Measurements from ENCODE around the gene CAMK1G. TPM values are rescaled to one million over a fixed set of nuclear protein-coding genes. Genes with fewer than 3 reads are reported as not detected.

CAMK1G gene
- total and polyA plus RNA-seq, 10 of the 15 experiments (the other 5 are each of a cell fraction or from before 2014, with no cell fraction given), result 0.18 to 0.20 TPM; not detected in 8

- no peak for TF ChIP-seq SKIL (IDR thresholded peaks at IDR 0.05; ENCODE audit: low read depth, poor library complexity, severe bottlenecking)
- no peak for TF ChIP-seq STAT3 (IDR thresholded peaks at IDR 0.05; ENCODE audit: low read depth, low read length)
- TF ChIP-seq RCOR1 (conservative IDR thresholded peaks at IDR 0.05; ENCODE audit: low read depth, low read length), result no peak
- TF ChIP-seq ZBTB33 (IDR thresholded peaks at IDR 0.05), result no peak
These were observed 36.4 kb downstream of the CAMK1G start (continued) for GRCh38 chr1:209619696-209620486.

- BruUV-seq (replicated peaks), result no TSS peak
- H3K9me3 ChIP-seq (replicated peaks; ENCODE audit: control insufficient read depth, insufficient read depth, low read length), result no peaks in the 10 kb centered on the region
- H3K4me2 ChIP-seq (ENCODE audit: control insufficient read depth, insufficient read depth), result no peak overlapping the region
- in situ Hi-C loops (cut with MboI), result loop anchor here (10.0 kb wide), 1 partner anchor 46 kb away; no protein-coding TSS in a partner anchor
- H3K9ac ChIP-seq (ENCODE audit: control insufficient read depth, insufficient read depth, low read length), result no peak overlapping the region
- ChIA-PET SMC1A (ENCODE audit: uncharacterized antibody, unreplicated experiment) (interaction anchor here (0.6 to 1.5 kb wide), 3 partner anchors 15 to 21 kb away, joined by 3 to 7 read pairs (median 4); no protein-coding TSS in a partner anchor), CTCF (interaction anchor here (1.3 to 2.8 kb wide), 5 partner anchors 11 to 70 kb away, joined by 4 to 10 read pairs (median 10); no protein-coding TSS in a partner anchor), RAD21 (ENCODE audit: unreplicated experiment) (no interaction called here), POLR2A (no interaction called here)
- ATAC-seq (no peak), DNase-seq (ENCODE audit: low read depth, low spot score) (no peak), FAIRE-seq (no peak)
- no peak overlapping the region for H2AFZ ChIP-seq (ENCODE audit: control insufficient read depth, low read depth, low read length)
- WGBS (ENCODE audit: insufficient coverage, insufficient replicate concordance, low lambda C conversion rate, missing lambda C conversion rate), result 61% methylated on average over 3 of the region's 3 CpGs
- H3K27ac ChIP-seq (ENCODE audit: control insufficient read depth, insufficient read depth), result no peak overlapping the region
- H3K4me1 ChIP-seq (ENCODE audit: control insufficient read depth, insufficient read depth, low read length), result no peaks in the 10 kb centered on the region
- H3K79me2 ChIP-seq (ENCODE audit: control insufficient read depth, insufficient read depth, low read length), result no peaks in the 10 kb centered on the region
- no peaks in the 10 kb centered on the region for H4K20me1 ChIP-seq (ENCODE audit: control insufficient read depth, insufficient read depth)
- no peak overlapping the region for H3K4me3 ChIP-seq
- intact Hi-C loops (cut with micrococcal nuclease; ENCODE audit: unreplicated experiment), result no loop called here
- H3K27me3 ChIP-seq (replicated peaks in 1 of 2; ENCODE audit: control insufficient read depth in 2 of 2, insufficient read depth in 2 of 2, low read length in 1 of 2), result no peaks in the 10 kb centered on the region; a peak in 1 of 4 replicates
- H3K36me3 ChIP-seq (ENCODE audit: control insufficient read depth in 2 of 2, insufficient read depth in 2 of 2, low read length in 1 of 2), result no peaks in the 10 kb centered on the region
- TF ChIP-seq SRF (IDR thresholded peaks at IDR 0.05; ENCODE audit: low read depth in 2 of 2, low read length in 2 of 2) (no peak), CREB1 (IDR thresholded peaks at IDR 0.05; ENCODE audit: low read depth) (no peak), YBX1 (IDR thresholded peaks at IDR 0.05) (no peak), CEBPZ (IDR thresholded peaks at IDR 0.05; ENCODE audit: low read depth, low read length) (no peak), KLF5 (IDR thresholded peaks at IDR 0.05; ENCODE audit: partially characterized antibody) (no peak), NKRF (conservative IDR thresholded peaks at IDR 0.05) (no peak), DPF2 (IDR thresholded peaks at IDR 0.05) (no peak), ESRRA (IDR thresholded peaks at IDR 0.05; ENCODE audit: low read length) (no peak), PAX8 (IDR thresholded peaks at IDR 0.05) (no peak)
These were observed 37.0 kb downstream of the CAMK1G start for GRCh38 chr1:209620487-209620884.

Data from GM12878 (cell line).